22Rv1 (cell line): ENCODE results near the gene WFIKKN1.

Experiments used
- H3K27ac ChIP-seq: fragments of 450-650 bp; 2 replicates; pipeline ENCODE4 v1.5.1; 2017
- ZFX ChIP-seq: fragments of 450-650 bp; IDR thresholded peaks from 2 replicates; pipeline ENCODE4 v1.6.1; 2017; ENCODE audit warnings: antibody characterized with exemption, borderline replicate concordance
- TF ChIP-seq, protein P1 (sequence below): fragments of 450-650 bp; IDR thresholded peaks from 2 replicates; pipeline ENCODE4 v1.5.1; 2017; ENCODE audit warnings: mild to moderate bottlenecking

Gene WFIKKN1

DNA sequence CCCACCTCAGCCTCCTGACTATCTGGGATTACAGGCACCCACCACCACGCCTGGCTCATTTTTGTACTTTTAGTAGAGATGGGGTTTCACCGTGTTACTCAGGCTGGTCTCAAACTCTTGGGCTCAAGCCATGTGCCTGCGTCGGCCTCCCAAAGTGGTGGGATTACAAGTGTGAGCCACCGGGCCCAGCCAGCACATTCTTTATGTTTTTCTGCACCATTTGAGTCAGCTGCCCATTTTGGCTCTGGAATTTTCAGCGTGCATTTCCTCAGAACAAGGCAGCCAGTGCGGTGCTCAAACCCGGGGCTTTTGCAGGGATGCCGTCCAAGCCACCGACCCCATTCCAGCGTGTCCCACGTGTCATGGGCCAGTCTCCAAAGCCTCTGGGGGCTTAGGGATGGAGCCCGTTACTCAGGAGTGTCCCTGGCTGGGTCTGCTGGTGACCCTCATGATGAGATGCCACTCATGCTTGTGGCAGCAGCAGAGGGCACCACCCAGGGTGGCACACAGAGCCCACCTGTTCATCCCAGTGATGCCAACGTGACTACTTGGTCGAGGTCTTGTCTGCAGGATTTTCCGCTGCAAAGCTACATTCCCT lies 44.6 kb upstream of the WFIKKN1 start:
- H3K27ac ChIP-seq, result peak overlapping the region; percentile 99
- TF ChIP-seq, protein P1, sequence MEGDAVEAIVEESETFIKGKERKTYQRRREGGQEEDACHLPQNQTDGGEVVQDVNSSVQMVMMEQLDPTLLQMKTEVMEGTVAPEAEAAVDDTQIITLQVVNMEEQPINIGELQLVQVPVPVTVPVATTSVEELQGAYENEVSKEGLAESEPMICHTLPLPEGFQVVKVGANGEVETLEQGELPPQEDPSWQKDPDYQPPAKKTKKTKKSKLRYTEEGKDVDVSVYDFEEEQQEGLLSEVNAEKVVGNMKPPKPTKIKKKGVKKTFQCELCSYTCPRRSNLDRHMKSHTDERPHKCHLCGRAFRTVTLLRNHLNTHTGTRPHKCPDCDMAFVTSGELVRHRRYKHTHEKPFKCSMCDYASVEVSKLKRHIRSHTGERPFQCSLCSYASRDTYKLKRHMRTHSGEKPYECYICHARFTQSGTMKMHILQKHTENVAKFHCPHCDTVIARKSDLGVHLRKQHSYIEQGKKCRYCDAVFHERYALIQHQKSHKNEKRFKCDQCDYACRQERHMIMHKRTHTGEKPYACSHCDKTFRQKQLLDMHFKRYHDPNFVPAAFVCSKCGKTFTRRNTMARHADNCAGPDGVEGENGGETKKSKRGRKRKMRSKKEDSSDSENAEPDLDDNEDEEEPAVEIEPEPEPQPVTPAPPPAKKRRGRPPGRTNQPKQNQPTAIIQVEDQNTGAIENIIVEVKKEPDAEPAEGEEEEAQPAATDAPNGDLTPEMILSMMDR, result no peak
- no peak for TF ChIP-seq ZFX

DNA sequence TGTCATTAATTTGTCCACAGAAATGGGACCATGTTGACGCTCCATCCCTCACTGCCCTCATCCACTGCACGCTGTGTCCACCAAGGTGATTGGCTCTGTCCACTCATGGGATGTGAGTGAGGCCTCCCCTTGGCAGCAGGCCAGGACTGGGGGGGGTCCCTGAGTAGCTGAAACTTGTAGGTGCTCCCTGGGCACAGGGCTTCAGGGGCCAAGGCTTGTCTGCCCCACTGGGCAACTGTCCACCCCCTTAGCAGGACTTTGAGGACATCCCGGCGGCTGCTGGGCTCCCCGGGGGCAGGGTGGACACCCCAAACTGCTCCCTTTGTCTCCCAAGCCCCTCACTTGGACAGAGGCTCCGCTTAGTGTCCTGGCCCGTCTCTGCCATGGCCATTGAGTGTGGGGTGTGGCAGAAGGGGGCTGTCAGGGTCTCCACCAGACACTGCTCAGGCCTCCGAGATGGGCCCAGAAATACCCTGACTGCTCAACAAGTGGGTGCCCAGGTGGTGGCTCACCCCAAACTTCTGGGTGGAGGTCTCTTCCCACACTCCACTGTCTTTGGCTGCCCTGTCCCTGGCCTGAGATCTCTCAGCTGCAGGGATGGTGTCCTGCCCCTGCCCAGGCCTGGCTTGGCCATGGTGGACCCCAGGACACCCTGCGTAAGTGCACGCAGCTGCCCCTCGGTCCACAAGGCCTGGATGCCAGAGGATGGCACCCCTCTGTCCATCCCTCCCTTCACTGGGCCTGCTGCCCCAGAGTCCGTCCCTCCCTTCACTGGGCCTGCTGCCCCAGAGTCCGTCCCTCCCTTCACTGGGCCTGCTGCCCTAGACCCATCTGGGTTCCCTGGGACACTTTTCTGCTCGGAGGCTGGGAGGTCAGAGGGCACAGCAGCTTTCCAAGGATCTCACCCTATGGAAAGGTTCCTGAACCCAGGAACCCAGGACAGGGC lies 43.9 kb upstream of the WFIKKN1 start:
- H3K27ac ChIP-seq, result peak overlapping the region; percentile 99

DNA sequence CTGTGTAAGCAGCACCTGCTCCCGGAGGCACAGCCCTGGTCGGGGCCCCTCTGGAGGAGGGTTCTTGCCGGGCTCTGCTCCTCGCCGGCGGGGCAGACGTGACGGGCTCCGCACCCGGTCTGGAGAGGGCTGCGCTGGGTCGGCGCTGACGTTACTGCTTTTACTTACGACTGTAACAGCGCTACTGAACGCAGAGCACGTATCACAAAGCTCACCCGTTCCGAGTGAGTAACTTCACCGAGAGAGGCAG lies 42.2 kb upstream of the WFIKKN1 start:
- peak overlapping the region; percentile 99 for H3K27ac ChIP-seq
- TF ChIP-seq ZFX, result no peak
- TF ChIP-seq, protein P1, result no peak

More for the DNA sequence above, 43.9 kb upstream of the WFIKKN1 start:
- no peak for TF ChIP-seq ZFX
- TF ChIP-seq, protein P1, result no peak

DNA sequence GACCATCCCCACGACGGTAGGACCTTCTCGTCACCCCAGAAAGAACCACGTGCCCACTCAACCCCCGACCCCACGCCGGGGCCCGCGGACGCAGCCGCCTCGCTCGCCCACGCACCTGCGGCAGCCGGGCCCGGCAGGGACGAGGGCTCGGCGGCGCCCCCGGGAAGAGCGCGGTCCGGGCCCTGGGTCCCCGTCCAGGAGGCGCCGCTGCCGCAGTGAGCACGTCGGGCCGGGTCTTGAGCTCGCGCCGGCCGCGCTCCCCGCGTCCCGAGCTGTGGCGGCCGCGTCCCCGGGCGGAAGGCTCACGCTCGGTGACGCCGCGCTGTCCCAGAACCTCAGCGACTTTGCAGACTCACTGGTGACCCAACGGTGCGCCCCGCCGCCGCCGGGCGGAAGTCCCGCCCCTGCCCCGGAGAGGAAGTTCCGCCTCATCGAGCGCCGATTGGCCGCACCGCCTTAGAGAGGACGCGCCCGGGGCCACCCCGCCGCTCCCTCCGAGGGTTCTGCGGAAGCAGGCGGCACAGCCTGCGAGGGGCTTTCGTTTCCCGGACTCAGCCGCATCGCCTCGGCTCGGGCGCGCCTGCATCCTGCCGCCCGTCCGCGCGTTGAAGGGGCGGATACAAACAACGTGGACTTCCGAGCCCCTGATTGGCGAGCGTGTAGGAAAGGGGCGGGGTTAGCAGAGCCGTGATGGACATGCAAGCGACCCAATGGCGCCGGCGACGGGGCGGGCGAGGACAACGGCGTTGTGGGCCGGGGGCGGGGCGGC lies 41.7 kb upstream of the WFIKKN1 start:
- peak overlapping the region; percentile 99 for H3K27ac ChIP-seq
- TF ChIP-seq ZFX, result no peak
- TF ChIP-seq, protein P1, result no peak

DNA sequence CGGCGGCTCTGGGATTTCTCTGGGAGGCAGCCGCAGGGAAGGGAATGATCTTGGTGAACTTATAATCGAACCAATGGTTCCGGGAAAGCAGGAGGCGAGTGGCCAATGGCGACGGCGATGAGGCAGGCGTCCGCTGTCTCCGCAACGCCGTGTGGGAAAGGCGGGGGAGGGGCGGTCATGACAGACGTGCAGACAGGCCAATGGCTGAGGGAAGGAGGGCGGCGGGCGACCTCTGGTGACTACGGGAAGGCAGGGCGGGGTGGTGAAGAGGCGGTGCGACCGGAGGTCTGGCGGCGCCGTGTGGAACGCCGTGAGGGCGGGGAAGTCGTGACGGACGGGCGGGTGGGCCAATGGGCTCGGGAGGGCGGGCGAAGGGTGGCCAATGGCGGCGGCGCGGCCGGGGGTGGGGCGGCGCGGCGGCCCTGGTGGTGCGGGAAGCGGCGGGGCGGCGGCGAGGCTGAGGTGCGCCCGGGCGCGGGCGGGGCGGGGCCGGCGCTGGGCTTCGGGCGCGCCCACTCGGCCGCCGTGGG lies 41.1 kb upstream of the WFIKKN1 start, which contains the start of gene RAB40C:
TSS of gene RAB40C (plus strand) at position 409 of the 530 bp plus-strand sequence. CDS start 226 bp downstream, outside the sequence.
- peak within 1 kb of the TSS; percentile 99 for H3K27ac ChIP-seq
- no peak for TF ChIP-seq ZFX
- TF ChIP-seq, protein P1, result no peak

- H3K27ac ChIP-seq, result peak overlapping the region; percentile 99
- no peak for TF ChIP-seq ZFX
- TF ChIP-seq, protein P1, result peak; percentile 23; the same call in 1 of the 2 replicates
Measured at GRCh38 chr16:590188-590814, 40.5 kb upstream of the WFIKKN1 start.
